Measurements from ENCODE around the gene BTBD16. TPM values are rescaled to one million over a fixed set of nuclear protein-coding genes. Genes with fewer than 3 reads are reported as not detected.

Gene BTBD16
- not detected for total RNA-seq

GRCh38 chr10:122271076-122271475, at the start of gene BTBD16:
Gene BTBD16, plus strand, starts transcription at chr10:122271296. Its CDS starts 3,786 bp downstream, at chr10:122275082.
- TF ChIP-seq, protein P1, sequence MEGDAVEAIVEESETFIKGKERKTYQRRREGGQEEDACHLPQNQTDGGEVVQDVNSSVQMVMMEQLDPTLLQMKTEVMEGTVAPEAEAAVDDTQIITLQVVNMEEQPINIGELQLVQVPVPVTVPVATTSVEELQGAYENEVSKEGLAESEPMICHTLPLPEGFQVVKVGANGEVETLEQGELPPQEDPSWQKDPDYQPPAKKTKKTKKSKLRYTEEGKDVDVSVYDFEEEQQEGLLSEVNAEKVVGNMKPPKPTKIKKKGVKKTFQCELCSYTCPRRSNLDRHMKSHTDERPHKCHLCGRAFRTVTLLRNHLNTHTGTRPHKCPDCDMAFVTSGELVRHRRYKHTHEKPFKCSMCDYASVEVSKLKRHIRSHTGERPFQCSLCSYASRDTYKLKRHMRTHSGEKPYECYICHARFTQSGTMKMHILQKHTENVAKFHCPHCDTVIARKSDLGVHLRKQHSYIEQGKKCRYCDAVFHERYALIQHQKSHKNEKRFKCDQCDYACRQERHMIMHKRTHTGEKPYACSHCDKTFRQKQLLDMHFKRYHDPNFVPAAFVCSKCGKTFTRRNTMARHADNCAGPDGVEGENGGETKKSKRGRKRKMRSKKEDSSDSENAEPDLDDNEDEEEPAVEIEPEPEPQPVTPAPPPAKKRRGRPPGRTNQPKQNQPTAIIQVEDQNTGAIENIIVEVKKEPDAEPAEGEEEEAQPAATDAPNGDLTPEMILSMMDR (IDR thresholded peaks at IDR 0.05; ENCODE audit: low read depth): no peak

GRCh38 chr10:122221958-122222357, 49.1 kb upstream of the BTBD16 start:
- TF ChIP-seq, protein P1 (IDR thresholded peaks at IDR 0.05; ENCODE audit: low read depth): no peak

- TF ChIP-seq, protein P1 (IDR thresholded peaks at IDR 0.05; ENCODE audit: low read depth): no peak
These were observed 48.5 kb upstream of the BTBD16 start for GRCh38 chr10:122222638-122223037.

DNA sequence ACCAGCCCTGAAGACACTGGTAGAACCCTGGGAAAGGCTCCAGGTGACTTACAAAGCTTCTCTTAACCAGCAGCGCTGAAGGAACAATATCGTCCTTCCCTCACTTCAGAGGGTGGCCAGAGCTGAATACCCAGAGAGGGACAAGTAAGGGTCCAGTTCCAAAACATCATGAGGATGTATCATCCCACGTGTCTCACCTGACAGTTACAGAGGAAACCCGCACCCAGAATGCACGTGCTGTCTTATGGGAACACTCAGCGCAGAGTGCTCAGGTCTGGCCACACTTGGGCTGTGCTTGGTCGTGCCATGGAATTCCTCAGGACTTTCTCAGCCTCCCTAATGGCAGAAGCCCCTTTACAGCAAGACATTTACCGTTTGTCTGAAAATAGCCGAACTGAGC, 46.9 kb upstream of the BTBD16 start:
- TF ChIP-seq, protein P1 (IDR thresholded peaks at IDR 0.05; ENCODE audit: low read depth): no peak

GRCh38 chr10:122225330-122225729, 45.8 kb upstream of the BTBD16 start:
- TF ChIP-seq, protein P1 (IDR thresholded peaks at IDR 0.05; ENCODE audit: low read depth): no peak

- TF ChIP-seq, protein P1 (IDR thresholded peaks at IDR 0.05; ENCODE audit: low read depth): no peak
These were observed 43.3 kb upstream of the BTBD16 start for GRCh38 chr10:122227754-122228153.

GRCh38 chr10:122229666-122230065, 41.4 kb upstream of the BTBD16 start:
- TF ChIP-seq, protein P1 (IDR thresholded peaks at IDR 0.05; ENCODE audit: low read depth): no peak

Data from subcutaneous adipose tissue (tissue), 4 donors.